WERI-Rb-1 (cell line): Measurements from ENCODE around the gene CCDC102A.
"Not testable (repeated sequence)": the region's sequence is repeated elsewhere in the genome, so short reads cannot be mapped to it uniquely, and the experiment has no call there.

ENCODE experiments used
- DNase-seq: peaks from one replicate; pipeline ENCODE4 v3.0.0-alpha.2; 2020
- H3K27ac ChIP-seq: fragments of 250-450 bp; sonication (Bioruptor Pico); 2 replicates; pipeline ENCODE4 v1.5.1; 2020; ENCODE audit warnings: mild to moderate bottlenecking, moderate library complexity
- H3K27me3 ChIP-seq: fragments of 250-450 bp; sonication (Bioruptor Pico); 2 replicates; pipeline ENCODE4 v1.5.1; 2021; ENCODE audit warnings: mild to moderate bottlenecking, low read depth, moderate library complexity; ENCODE audit not compliant: insufficient read depth, severe bottlenecking
- H3K36me3 ChIP-seq: fragments of 250-450 bp; sonication (Bioruptor Pico); 2 replicates; pipeline ENCODE4 v1.5.1; 2020; ENCODE audit warnings: mild to moderate bottlenecking, moderate library complexity
- H3K4me3 ChIP-seq: 2 replicates; pipeline ENCODE4 v1.5.1; 2011; ENCODE audit warnings: low read depth, mild to moderate bottlenecking, control low read depth, low read length
- H3K9me3 ChIP-seq: fragments of 250-450 bp; sonication (Bioruptor Pico); 2 replicates; pipeline ENCODE4 v1.5.1; 2021; ENCODE audit warnings: mild to moderate bottlenecking, moderate library complexity; ENCODE audit not compliant: severe bottlenecking
- TF ChIP-seq, protein P1 (sequence below): IDR thresholded peaks from 2 replicates; pipeline ENCODE4 v1.5.1; 2011; ENCODE audit warnings: low read depth, mild to moderate bottlenecking, control low read depth, inconsistent platforms, low read length

CCDC102A gene

DNA sequence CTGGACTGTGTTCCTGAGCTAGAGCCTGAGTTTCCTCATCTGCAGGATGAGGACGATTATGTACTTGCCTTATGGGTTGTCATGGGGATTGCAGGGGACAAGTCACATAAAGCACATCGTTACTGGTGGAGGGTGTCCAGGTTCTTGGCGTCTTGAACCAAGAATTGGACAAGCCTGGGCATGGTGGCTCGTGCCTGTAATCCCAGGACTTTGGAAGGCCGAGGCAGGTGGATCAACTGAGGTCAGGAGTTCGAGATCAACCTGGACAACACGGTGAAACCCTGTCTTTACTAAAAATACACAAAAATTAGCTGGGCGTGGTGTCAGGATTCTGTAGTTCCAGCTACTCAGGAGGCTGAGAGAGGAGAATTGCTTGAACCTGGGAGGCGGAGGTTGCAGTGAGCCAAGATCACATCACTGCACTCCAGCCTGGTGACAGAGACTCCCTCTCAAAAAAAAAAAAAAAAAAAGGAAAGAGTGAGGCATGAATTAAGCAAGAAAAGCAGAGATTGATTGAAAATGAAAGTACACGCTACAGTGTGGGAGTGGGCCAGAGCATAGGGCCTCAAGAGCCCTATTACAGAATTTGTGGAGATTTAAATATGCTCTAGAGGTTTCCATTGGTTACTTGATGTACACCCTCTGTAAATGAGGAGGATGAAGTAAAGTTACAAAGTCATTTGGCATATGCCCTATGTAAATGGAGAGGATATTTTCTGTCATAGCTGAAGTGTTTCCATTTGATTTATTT is 36.8 kb upstream of the CCDC102A start:
- TF ChIP-seq, protein P1, sequence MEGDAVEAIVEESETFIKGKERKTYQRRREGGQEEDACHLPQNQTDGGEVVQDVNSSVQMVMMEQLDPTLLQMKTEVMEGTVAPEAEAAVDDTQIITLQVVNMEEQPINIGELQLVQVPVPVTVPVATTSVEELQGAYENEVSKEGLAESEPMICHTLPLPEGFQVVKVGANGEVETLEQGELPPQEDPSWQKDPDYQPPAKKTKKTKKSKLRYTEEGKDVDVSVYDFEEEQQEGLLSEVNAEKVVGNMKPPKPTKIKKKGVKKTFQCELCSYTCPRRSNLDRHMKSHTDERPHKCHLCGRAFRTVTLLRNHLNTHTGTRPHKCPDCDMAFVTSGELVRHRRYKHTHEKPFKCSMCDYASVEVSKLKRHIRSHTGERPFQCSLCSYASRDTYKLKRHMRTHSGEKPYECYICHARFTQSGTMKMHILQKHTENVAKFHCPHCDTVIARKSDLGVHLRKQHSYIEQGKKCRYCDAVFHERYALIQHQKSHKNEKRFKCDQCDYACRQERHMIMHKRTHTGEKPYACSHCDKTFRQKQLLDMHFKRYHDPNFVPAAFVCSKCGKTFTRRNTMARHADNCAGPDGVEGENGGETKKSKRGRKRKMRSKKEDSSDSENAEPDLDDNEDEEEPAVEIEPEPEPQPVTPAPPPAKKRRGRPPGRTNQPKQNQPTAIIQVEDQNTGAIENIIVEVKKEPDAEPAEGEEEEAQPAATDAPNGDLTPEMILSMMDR, result no peak
- Histone ChIP-seq H3K9me3 (no peaks in the 10 kb centered on the region), H3K27ac (no peak overlapping the region), H3K4me3 (no peak overlapping the region), H3K27me3 (no peaks in the 10 kb centered on the region), H3K36me3 (peaks cover 6% of the 10 kb centered on the region)
- no peak for DNase-seq

DNA sequence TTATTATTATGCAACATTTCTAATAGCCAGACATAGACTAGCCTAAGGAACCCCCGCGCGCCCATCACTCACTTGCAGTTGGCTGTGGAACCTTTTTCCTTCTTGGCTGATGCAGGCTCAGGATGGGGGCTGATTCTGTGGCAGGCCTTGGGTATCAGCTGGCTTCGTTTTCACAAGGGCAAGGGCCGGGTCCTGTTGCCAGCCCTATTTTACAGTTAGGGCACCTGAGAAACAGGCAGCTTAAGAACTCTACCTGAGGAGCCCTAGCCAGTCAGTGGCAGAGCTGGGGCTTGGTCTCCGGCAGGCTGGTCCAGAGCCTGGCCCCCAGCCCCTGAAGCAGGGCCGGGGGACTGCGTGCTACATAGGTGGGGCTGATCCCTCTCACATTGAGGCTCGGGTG is 34.7 kb upstream of the CCDC102A start:
- Histone ChIP-seq H3K27me3 (no peaks in the 10 kb centered on the region), H3K4me3 (no peak overlapping the region), H3K9me3 (no peaks in the 10 kb centered on the region), H3K27ac (no peak overlapping the region), H3K36me3 (peaks cover 6% of the 10 kb centered on the region)
- TF ChIP-seq, protein P1, result no peak
- DNase-seq, result no peak

DNA sequence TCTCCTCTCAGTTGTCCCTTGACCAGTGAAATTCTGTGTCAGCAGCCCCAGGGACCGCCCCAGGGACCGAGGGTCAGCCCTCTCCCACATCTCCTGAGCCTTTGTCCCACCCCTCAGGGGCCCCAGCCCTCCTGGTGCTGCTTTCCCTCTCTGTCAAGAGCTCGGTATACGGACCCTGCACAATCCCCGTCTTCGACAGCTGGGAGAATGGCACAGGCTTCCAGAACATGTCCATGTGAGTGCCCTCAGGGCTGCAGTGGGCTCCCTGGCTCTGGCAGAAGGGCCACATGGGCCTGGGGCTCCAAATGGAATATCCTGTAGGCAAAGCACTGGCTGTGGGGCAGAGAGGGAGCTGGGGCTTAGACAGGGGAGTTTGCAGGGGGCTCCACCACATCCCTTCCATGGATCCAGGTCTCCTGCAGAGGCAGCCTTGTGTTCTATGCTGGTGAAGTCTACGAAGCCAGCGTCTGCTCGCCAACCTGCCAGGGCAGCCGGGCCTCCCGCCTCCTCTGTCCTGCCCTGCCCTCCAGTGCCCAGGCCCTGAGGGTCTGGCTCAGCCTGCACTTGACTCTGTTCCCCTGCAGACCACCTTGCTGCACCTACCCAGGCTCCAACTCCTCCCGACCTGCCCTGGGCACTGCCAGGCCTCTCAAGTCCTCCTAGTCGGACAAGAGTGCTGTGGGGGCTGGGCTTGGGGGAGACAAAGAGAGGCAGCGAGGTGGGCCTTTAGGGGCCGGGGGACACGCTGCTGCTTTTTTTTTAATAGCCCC is 34.1 kb upstream of the CCDC102A start:
- Histone ChIP-seq H3K4me3 (no peak overlapping the region), H3K9me3 (no peaks in the 10 kb centered on the region), H3K27me3 (no peaks in the 10 kb centered on the region), H3K27ac (no peak overlapping the region), H3K36me3 (peaks cover 6% of the 10 kb centered on the region)
- no peak for DNase-seq
- TF ChIP-seq, protein P1, result no peak

DNA sequence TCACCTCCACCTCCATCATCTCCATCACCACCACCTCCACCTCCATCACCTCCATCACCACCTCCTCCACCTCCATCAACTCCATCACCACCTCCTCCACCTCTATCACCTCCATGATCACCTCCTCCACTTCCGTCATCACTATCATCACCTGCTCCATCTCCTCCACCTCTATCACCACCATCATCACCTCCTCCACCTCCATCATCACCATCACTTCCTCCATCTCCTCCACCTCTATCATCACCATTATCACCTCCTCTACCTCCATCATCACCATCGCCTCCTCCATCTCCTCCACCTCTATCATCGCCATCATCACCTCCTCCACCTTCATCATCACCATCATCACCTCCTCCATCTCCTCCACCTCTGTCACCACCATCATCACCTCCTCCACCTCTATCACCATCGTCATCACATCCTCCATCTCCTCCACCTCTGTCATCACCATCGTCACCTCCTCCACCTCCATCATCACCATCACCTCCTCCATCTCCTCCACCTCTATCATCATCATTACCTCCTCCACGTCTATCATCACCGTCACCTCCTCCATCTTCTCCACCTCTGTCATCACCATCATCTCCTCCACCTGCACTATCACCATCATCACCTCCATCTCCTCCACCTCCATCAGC is 33.1 kb upstream of the CCDC102A start:
- Histone ChIP-seq H3K4me3 (no peak overlapping the region), H3K36me3 (peaks cover 6% of the 10 kb centered on the region), H3K9me3 (no peaks in the 10 kb centered on the region), H3K27ac (no peak overlapping the region), H3K27me3 (no peaks in the 10 kb centered on the region)
- TF ChIP-seq, protein P1, result no peak
- DNase-seq, result no peak

DNA sequence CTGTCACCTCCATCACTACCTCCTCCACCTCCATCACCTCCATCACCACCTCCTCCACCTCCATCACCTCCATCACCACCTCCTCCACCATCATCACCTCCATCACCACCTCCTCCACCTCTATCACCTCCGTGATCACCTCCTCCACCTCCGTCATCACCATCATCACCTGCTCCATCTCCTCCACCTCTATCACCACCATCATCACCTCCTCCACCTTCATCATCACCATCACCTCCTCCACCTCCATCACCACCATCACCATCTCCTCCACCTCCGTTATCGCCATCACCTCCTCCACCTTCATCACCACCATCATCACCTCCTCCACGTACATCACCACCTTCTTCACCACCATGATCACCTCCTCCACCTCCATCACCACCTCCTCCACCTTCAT is 32.4 kb upstream of the CCDC102A start:
- not testable (repeated sequence) for H3K36me3 ChIP-seq, H3K27ac ChIP-seq, H3K4me3 ChIP-seq, H3K9me3 ChIP-seq, DNase-seq, H3K27me3 ChIP-seq

DNA sequence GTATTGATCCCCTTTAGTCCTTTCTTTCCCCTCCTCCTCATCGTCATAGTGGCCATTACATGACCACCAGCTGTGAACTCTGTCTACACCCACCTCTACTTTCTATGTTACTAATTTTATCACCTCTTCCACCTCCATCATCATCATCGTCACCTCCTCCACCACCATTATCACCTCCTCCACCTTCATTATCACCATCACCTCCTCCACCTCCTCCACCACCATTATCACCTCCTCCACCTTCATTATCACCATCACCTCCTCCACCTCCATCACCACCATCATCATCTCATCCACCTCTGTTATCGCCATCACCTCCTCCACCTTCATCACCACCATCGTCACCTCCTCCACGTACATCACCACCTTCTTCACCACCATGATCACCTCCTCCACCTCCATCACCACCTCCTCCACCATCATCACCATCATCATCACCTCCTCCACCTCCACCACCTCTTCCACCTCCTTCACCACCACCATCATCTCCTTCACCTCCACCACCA is 31.9 kb upstream of the CCDC102A start:
- TF ChIP-seq, protein P1, result no peak
- H3K36me3 ChIP-seq, result peaks cover 6% of the 10 kb centered on the region
- no peak overlapping the region for H3K27ac ChIP-seq
- no peaks in the 10 kb centered on the region for H3K27me3 ChIP-seq
- H3K4me3 ChIP-seq, result no peak overlapping the region
- no peaks in the 10 kb centered on the region for H3K9me3 ChIP-seq
- DNase-seq, result no peak
